Left cardiac atrium (tissue), 4 donors: ENCODE data around the gene P4HB. TPM values are rescaled to one million over a fixed set of nuclear protein-coding genes. Genes with fewer than 3 reads are reported as not detected.
A peak's percentile ranks its signal among the peaks of the same experiment; 100 is the strongest.

ENCODE experiments used
- ATAC-seq, 2 donors: fragments of 200-7000 bp; cut with Tn5 transposase; one replicate each; pipeline ENCODE4 v1.9.1; 2020; ENCODE audit warnings: mild to moderate bottlenecking in 2 of 2, moderate library complexity in 2 of 2
- DNase-seq: peaks from one replicate; pipeline ENCODE4 v3.0.0-alpha.2; 2020
- intact Hi-C, 2 donors: fragments of 100-400 bp; cut with DNase I; formaldehyde crosslinking; loops; one replicate each; pipeline versions ENCODE4 v1.14.1 to v1.15.1; 2022 to 2023
- total RNA-seq, 2 donors: library from RNA; stranded (reverse); fragmentation: NEBNext Ultra II Directional; extraction: Animal tissue kit (Norgen Biotek cat#: 25700); gene quantifications; one replicate each; pipeline ENCODE4 v1.2.1, GENCODE V29; 2021
- donor health status: DM: no; HTN: yes; CAD: no.
- donor health status: DM: no; HTN: yes; CAD: no; lungs with severe emphysema.
- donor health status: DM: yes; HTN: yes; CAD: no.
- donor health status: Dilated cardiomyopathy.

P4HB gene
- total RNA-seq, 2 donors from 2014 or later, result 403 to 414 TPM

GRCh38 chr17:81804559-81805399, 55.6 kb downstream of the P4HB start:
- ATAC-seq (no peak), DNase-seq (no peak)
- intact Hi-C loops, result no loop called here

DNA sequence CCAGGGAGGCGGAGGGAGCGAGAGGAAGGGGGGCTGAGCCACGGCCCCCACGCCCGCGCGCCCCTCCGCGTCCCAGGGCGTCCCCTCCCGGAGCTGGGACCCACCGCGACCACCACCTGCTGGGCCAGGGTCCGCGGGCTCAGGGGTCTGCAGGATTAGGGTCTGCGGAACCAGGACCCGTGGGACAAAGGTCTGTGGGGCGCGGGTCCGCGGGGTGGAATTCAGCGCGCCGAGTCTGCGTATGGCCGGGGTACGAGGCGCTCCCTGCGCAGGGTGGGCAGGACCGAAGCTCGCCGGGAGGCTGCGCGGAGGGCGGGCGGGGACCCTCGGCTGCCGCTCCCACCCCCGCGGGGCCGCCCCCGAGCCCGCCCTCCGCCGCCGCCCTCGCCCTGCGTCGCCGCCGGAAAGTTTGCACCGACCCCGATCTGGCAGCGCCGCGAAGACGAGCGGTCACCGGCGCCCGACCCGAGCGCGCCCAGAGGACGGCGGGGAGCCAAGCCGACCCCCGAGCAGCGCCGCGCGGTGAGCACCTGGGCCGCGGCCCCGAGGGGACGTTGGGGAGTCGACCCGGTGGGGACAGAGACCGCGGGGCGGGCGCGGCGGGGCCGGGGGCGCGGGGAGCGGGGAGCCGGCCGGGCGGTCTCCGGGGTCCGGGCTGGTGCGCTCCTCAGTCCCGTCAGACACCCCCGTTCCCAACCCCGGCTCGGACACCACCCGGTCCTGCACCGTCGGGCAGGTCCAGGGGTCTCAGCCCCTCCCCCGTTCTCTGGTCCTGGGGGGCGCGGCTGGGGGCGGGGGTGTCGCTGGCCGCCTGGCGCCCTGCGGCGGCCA, 56.4 kb downstream of the P4HB start, which contains the start of gene GCGR:
TSS of gene GCGR (plus strand) at position 423 of the 831 bp plus-strand sequence. CDS start 4,869 bp downstream, outside the sequence.
- ATAC-seq, result no peak
- intact Hi-C loops, result no loop called here
- no peak for DNase-seq

DNA sequence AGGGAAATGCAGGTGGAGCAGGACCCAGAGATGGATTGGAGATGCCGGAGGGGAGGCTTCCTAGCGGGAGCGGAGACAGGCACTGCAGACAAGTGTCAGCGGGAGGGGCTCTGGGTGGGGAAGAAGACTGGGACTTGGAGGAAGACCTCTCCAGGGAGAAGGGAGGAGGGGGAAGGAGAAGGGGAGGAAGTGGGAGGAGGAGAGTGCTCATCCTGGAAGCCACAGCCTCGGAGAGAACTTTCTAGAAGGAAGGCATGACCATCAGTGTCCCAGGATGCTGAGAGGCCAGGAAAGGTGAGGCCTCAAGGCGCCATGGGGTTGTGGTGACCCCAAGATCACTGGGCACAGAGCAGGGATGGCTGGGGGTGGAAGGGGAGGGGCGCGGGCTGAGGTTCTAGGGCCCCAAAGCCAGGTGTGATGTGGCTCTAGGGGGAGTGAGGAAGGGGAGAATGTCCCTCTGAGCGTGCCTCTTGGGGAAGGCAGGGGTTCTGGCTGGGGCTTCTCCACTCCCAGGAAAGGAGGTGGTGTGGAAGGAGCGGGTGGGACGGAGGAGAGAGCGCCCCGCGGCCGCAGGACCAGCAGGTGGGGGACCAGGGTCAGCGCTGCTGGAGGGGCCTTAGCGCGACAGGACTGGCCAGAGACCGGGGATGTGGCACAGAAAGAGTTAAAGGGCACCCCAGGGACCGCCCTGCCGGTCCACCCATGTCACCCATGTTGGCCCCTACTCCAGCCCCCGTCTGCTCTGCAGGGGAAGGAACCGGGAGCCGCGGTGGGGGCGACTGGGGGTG, 57.3 kb downstream of the P4HB start:
- intact Hi-C loops, result no loop called here
- DNase-seq, result no peak
- no peak for ATAC-seq

- no peak for ATAC-seq
- DNase-seq, result no peak
- intact Hi-C loops, result no loop called here
Measured at GRCh38 chr17:81802048-81802758, 58.1 kb downstream of the P4HB start.

GRCh38 chr17:81801327-81801726, 59.0 kb downstream of the P4HB start:
- ATAC-seq (no peak), DNase-seq (no peak)
- intact Hi-C loops, result no loop called here

GRCh38 chr17:81794509-81794908, 65.8 kb downstream of the P4HB start:
- intact Hi-C loops, result no loop called here
- peak; percentile 38 to 81 for ATAC-seq

DNA sequence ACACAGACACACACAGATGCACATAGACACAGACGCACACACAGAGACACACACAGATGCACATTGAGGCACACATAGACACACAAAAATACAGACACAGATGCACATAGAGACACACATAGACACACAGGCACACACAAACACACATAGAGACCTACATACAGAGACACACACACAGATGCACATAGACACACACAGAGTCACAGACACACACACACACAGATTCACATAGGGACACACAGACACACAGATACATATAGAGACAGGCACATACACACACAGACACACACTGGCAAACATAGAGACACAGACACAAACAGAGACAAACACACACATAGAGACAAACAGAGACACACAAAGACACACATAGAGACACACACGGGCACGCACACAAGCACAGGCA, 66.3 kb downstream of the P4HB start:
- DNase-seq (no peak), ATAC-seq (no peak)
- intact Hi-C loops, result no loop called here

More at GRCh38 chr17:81794509-81794908, 65.8 kb downstream of the P4HB start:
- no peak for DNase-seq

Other genes starting within 250 kb of the P4HB start
- gene NPLOC4, start 223.4 kb downstream of the P4HB start, total RNA-seq, result 10 to 100 TPM; 67.2 to 97.1 TPM
- under 1 TPM; 0.16 to 0.50 TPM for gene TSPAN10, start 223.3 kb downstream of the P4HB start, total RNA-seq
- gene PDE6G, start 204.0 kb downstream of the P4HB start, total RNA-seq, result under 1 TPM in 1 of 2 donors, not detected in 1; 0.50 TPM
- gene OXLD1, start 193.9 kb downstream of the P4HB start, total RNA-seq, result 10 to 100 TPM; 20.9 to 23.6 TPM
- 1 to 10 TPM; 7.2 to 8.9 TPM for gene CCDC137, start 193.8 kb downstream of the P4HB start, total RNA-seq
- gene ARL16, start 176.7 kb downstream of the P4HB start, total RNA-seq, result 10 to 100 TPM; 12.2 to 22.3 TPM
- gene HGS, start 176.5 kb downstream of the P4HB start, total RNA-seq, result 10 to 100 TPM; 42.3 to 52.6 TPM
- gene MRPL12, start 157.2 kb downstream of the P4HB start, total RNA-seq, result 100 to 1,000 TPM; 133 TPM
- gene SLC25A10, start 148.3 kb downstream of the P4HB start, total RNA-seq, result 10 to 100 TPM; 10.1 to 11.8 TPM
- not detected for gene GCGR, start 56.4 kb downstream of the P4HB start, total RNA-seq
- 10 to 100 TPM; 83.9 to 98.0 TPM for gene MCRIP1, start 27.2 kb downstream of the P4HB start, total RNA-seq
- gene PPP1R27, start 25.5 kb downstream of the P4HB start, total RNA-seq, result not detected
- 100 to 1,000 TPM; 168 to 252 TPM for gene ARHGDIA, start 10.8 kb upstream of the P4HB start, total RNA-seq
- 10 to 100 TPM; 33.7 to 45.2 TPM for gene ALYREF, start 31.1 kb upstream of the P4HB start, total RNA-seq
- gene ANAPC11, start 31.2 kb upstream of the P4HB start, total RNA-seq, result 100 to 1,000 TPM; 133 to 155 TPM
- gene NPB, start 41.7 kb upstream of the P4HB start, total RNA-seq, result under 1 TPM; 0.21 to 0.24 TPM
- 10 to 100 TPM; 21.8 to 22.2 TPM for gene PCYT2, start 50.9 kb upstream of the P4HB start, total RNA-seq
- gene SIRT7, start 57.6 kb upstream of the P4HB start, total RNA-seq, result 1 to 10 TPM; 8.9 to 9.2 TPM
- gene MAFG, start 67.2 kb upstream of the P4HB start, total RNA-seq, result 10 to 100 TPM; 20.9 to 25.1 TPM
- 10 to 100 TPM in 1 of 2 donors, 1 to 10 TPM in 1; 9.6 to 10.5 TPM for gene PYCR1, start 76.8 kb upstream of the P4HB start, total RNA-seq
- under 1 TPM in 1 of 2 donors, not detected in 1; 0.50 TPM for gene MYADML2, start 86.7 kb upstream of the P4HB start, total RNA-seq
- gene NOTUM, start 100.7 kb upstream of the P4HB start, total RNA-seq, result not detected
- 10 to 100 TPM; 16.9 to 24.4 TPM for gene ASPSCR1, start 117.1 kb upstream of the P4HB start, total RNA-seq
- 10 to 100 TPM; 27.2 to 37.2 TPM for gene CENPX, start 162.3 kb upstream of the P4HB start, total RNA-seq
- gene LRRC45, start 162.8 kb upstream of the P4HB start, total RNA-seq, result 1 to 10 TPM; 3.7 to 7.9 TPM
- 1 to 10 TPM; 3.8 to 4.2 TPM for gene RAC3, start 171.1 kb upstream of the P4HB start, total RNA-seq
- gene DCXR, start 177.2 kb upstream of the P4HB start, total RNA-seq, result 100 to 1,000 TPM; 132 to 161 TPM
- gene RFNG, start 191.3 kb upstream of the P4HB start, total RNA-seq, result 10 to 100 TPM; 16.4 to 22.4 TPM
- 10 to 100 TPM; 72.2 to 79.3 TPM for gene GPS1, start 191.4 kb upstream of the P4HB start, total RNA-seq
- gene DUS1L, start 205.3 kb upstream of the P4HB start, total RNA-seq, result 10 to 100 TPM; 59.2 to 65.4 TPM
- 100 to 1,000 TPM; 220 to 646 TPM for gene FASN, start 237.7 kb upstream of the P4HB start, total RNA-seq